ENCODE results near the gene SASH1.
A peak's percentile ranks its signal among the peaks of the same experiment; 100 is the strongest.

SASH1 gene

GRCh38 chr6:148342350-148343046, at the start of gene SASH1:
Gene SASH1, plus strand, starts transcription at chr6:148342838. Its CDS starts 230 bp downstream, at chr6:148343068.
- peak; percentile 46 for DNase-seq (ENCODE audit: low read depth, low spot score)

GRCh38 chr6:148293181-148293995, 49.2 kb upstream of the SASH1 start:
- DNase-seq (ENCODE audit: low read depth, low spot score) = no peak

- DNase-seq (ENCODE audit: low read depth, low spot score) = no peak
Measured at GRCh38 chr6:148294059-148294458, 48.6 kb upstream of the SASH1 start.

GRCh38 chr6:148295261-148295887, 47.3 kb upstream of the SASH1 start:
- DNase-seq (ENCODE audit: low read depth, low spot score) = no peak

- peak; percentile 73 for DNase-seq (ENCODE audit: low read depth, low spot score)
Measured at GRCh38 chr6:148296771-148297170, 45.9 kb upstream of the SASH1 start.

GRCh38 chr6:148298683-148299082, 44.0 kb upstream of the SASH1 start:
- DNase-seq (ENCODE audit: low read depth, low spot score) = no peak

GRCh38 chr6:148303616-148304015, 39.0 kb upstream of the SASH1 start:
- no peak for DNase-seq (ENCODE audit: low read depth, low spot score)

GRCh38 chr6:148304976-148305375, 37.7 kb upstream of the SASH1 start:
- DNase-seq (ENCODE audit: low read depth, low spot score) = no peak

GRCh38 chr6:148306286-148306685, 36.4 kb upstream of the SASH1 start:
- DNase-seq (ENCODE audit: low read depth, low spot score) = no peak

GRCh38 chr6:148307405-148307804, 35.2 kb upstream of the SASH1 start:
- DNase-seq (ENCODE audit: low read depth, low spot score) = no peak

- no peak for DNase-seq (ENCODE audit: low read depth, low spot score)
Measured at GRCh38 chr6:148309301-148309700, 33.3 kb upstream of the SASH1 start.

GRCh38 chr6:148311966-148312669, 30.5 kb upstream of the SASH1 start:
- DNase-seq (ENCODE audit: low read depth, low spot score) = no peak

- no peak for DNase-seq (ENCODE audit: low read depth, low spot score)
Measured at GRCh38 chr6:148313488-148313887, 29.1 kb upstream of the SASH1 start.

GRCh38 chr6:148316308-148316707, 26.3 kb upstream of the SASH1 start:
- DNase-seq (ENCODE audit: low read depth, low spot score) = no peak

GRCh38 chr6:148317051-148317450, 25.6 kb upstream of the SASH1 start:
- DNase-seq (ENCODE audit: low read depth, low spot score) = no peak

GRCh38 chr6:148317739-148318138, 24.9 kb upstream of the SASH1 start:
- no peak for DNase-seq (ENCODE audit: low read depth, low spot score)

GRCh38 chr6:148322704-148323103, 19.9 kb upstream of the SASH1 start:
- DNase-seq (ENCODE audit: low read depth, low spot score) = no peak

- no peak for DNase-seq (ENCODE audit: low read depth, low spot score)
Measured at GRCh38 chr6:148323344-148323743, 19.3 kb upstream of the SASH1 start.

- no peak for DNase-seq (ENCODE audit: low read depth, low spot score)
Measured at GRCh38 chr6:148324297-148324985, 18.2 kb upstream of the SASH1 start.

GRCh38 chr6:148325316-148326068, 17.1 kb upstream of the SASH1 start:
- DNase-seq (ENCODE audit: low read depth, low spot score) = no peak

Data from smooth muscle cell of the brain vasculature (primary cell).